RPMI8226 (cell line): Measurements from ENCODE around the gene CNST.
"Not testable (repeated sequence)": the region's sequence is repeated elsewhere in the genome, so short reads cannot be mapped to it uniquely, and the experiment has no call there.

Source experiments
- DNase-seq: peaks from one replicate; pipeline ENCODE4 v3.0.0-alpha.2; 2015

The CNST gene

GRCh38 chr1:246680696-246681130, 114.5 kb downstream of the CNST start:
- DNase-seq, result no peak

GRCh38 chr1:246681900-246682895, 115.9 kb downstream of the CNST start:
- no peak for DNase-seq

GRCh38 chr1:246683521-246683920, 117.3 kb downstream of the CNST start:
- no peak for DNase-seq

GRCh38 chr1:246687002-246687401, 120.7 kb downstream of the CNST start:
- DNase-seq, result no peak

- peak; percentile 77 for DNase-seq
These were observed 123.3 kb downstream of the CNST start for GRCh38 chr1:246689409-246690008.

- no peak for DNase-seq
These were observed 123.8 kb downstream of the CNST start for GRCh38 chr1:246690100-246690499.

GRCh38 chr1:246691622-246692495, 125.6 kb downstream of the CNST start:
- no peak for DNase-seq

GRCh38 chr1:246694213-246694895, 128.1 kb downstream of the CNST start:
- DNase-seq, result not testable (repeated sequence)

- DNase-seq, result no peak
These were observed 128.9 kb downstream of the CNST start for GRCh38 chr1:246695136-246695535.

GRCh38 chr1:246695666-246696065, 129.4 kb downstream of the CNST start:
- no peak for DNase-seq

GRCh38 chr1:246698466-246699094, 132.3 kb downstream of the CNST start:
- no peak for DNase-seq

- DNase-seq, result peak; percentile 84
These were observed 133.0 kb downstream of the CNST start for GRCh38 chr1:246699095-246699735.

- DNase-seq, result no peak
These were observed 137.3 kb downstream of the CNST start for GRCh38 chr1:246703581-246703980.

- no peak for DNase-seq
These were observed 139.1 kb downstream of the CNST start for GRCh38 chr1:246705368-246705767.

- DNase-seq, result no peak
These were observed 141.9 kb downstream of the CNST start for GRCh38 chr1:246708166-246708565.

- DNase-seq, result no peak
These were observed 142.9 kb downstream of the CNST start for GRCh38 chr1:246709196-246709595.

GRCh38 chr1:246709835-246710234, 143.6 kb downstream of the CNST start:
- no peak for DNase-seq

- no peak for DNase-seq
These were observed 145.3 kb downstream of the CNST start for GRCh38 chr1:246711548-246712003.

GRCh38 chr1:246712428-246712827, 146.2 kb downstream of the CNST start:
- not testable (repeated sequence) for DNase-seq
